Measurements from ENCODE around the gene KDM4C.

- no peak for TF ChIP-seq USF1 (IDR thresholded peaks at IDR 0.05)
- TF ChIP-seq RAD21 (IDR thresholded peaks at IDR 0.05; ENCODE audit: low read depth), result no peak
- no peak for TF ChIP-seq FOXM1 (IDR thresholded peaks at IDR 0.05; ENCODE audit: borderline replicate concordance, low read depth)
- TF ChIP-seq TAF1 (IDR thresholded peaks at IDR 0.05; ENCODE audit: low read depth), result no peak
- no peak for TF ChIP-seq TCF12 (IDR thresholded peaks at IDR 0.05; ENCODE audit: low read depth)
- no peak for TF ChIP-seq YY1 (IDR thresholded peaks at IDR 0.05; ENCODE audit: low read depth)
- TF ChIP-seq MAX (IDR thresholded peaks at IDR 0.05), result no peak
- TF ChIP-seq EP300 (IDR thresholded peaks at IDR 0.05; ENCODE audit: borderline replicate concordance), result no peak
- no peak for TF ChIP-seq TEAD4 (IDR thresholded peaks at IDR 0.05)
- TF ChIP-seq CREB1 (IDR thresholded peaks at IDR 0.05; ENCODE audit: low read depth), result no peak
- no peak for TF ChIP-seq NFIC (IDR thresholded peaks at IDR 0.05)
- TF ChIP-seq REST (IDR thresholded peaks at IDR 0.05; ENCODE audit: low read depth), result no peak
- TF ChIP-seq CEBPB (IDR thresholded peaks at IDR 0.05), result no peak
- no peak for TF ChIP-seq ZBTB7A (IDR thresholded peaks at IDR 0.05; ENCODE audit: low read depth)
These were observed 119.9 kb downstream of the KDM4C start for GRCh38 chr9:6877671-6878161.
